GM19238 (cell line): ENCODE data around the gene DSEL.

Experiments
- DNase-seq: peaks from one replicate; pipeline ENCODE4 v3.0.0; 2011; ENCODE audit warnings: low spot score; ENCODE audit not compliant: insufficient read length

The DSEL gene

DNA sequence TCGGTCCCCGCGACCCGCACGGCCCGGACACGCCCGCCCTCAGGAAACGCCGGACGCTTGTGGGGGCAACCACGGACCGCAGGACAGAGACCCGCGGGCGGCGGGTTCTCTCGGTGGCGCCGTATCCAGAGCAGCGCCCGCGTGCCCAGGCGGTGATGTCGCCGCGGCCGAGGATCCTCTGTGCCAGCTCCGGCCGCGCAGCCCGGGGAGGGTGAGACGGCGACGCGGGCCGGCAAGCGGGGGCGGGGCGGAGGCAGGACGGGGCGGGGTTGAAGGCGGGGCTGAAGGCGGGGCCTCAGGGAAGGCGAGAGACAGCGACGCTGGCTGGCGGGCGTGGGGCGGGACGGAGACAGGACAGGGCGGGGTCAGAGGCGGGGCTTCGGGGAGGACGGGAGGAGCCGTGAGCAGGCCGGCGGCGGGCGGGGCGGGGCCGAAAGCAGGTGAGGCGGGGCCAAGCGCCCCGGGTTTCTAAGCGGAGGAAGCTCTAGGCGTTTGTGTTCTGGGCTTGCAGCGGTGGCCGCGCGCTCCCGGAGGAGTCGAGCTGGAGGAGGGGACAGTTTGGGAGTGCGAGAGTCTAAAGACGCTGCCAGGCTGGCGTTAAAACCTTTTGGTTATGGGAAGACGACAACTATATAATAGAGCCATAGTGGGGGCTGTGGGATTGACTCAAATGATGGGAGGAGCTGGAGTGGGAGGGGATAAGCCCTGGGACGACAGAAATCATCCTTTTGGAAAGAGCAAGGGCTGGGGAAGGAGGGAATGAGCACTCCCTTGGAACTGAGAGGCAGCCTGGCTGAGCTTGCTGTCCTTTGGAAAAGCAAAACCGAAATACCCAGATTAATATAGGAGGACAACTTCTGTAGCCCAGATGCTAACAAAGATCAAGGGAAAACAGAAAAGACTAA, at the start of gene DSEL:
Gene DSEL, minus strand, starts transcription at position 182 of the 905 bp plus-strand sequence. CDS start 2,112 bp downstream, outside the sequence.
- DNase-seq = peak; percentile 85

GRCh38 chr18:67553437-67553836, 36.9 kb upstream of the DSEL start:
- DNase-seq = no peak

- DNase-seq = no peak
Measured at GRCh38 chr18:67550872-67551520, 34.5 kb upstream of the DSEL start.

- DNase-seq = no peak
Measured at GRCh38 chr18:67549946-67550345, 33.4 kb upstream of the DSEL start.

DNA sequence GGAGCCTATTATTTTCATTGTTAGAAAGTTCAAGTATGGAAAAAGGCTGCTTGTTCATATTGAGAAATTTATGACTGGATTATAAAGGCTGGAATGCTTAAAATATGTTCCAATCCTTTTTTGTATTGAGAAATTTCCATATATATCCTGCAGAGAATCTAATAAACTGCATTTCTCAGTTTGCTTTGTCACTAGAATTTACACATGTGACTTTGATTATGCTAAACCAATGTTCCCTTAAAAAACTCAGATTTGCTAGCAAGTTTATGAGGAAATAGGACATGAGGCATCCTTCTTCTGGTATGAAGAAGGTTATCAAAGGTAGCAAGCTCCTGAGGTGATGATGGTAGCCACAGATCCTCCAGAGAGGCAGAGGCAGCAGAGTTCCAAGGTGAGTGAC, 29.2 kb upstream of the DSEL start:
- no peak for DNase-seq

DNA sequence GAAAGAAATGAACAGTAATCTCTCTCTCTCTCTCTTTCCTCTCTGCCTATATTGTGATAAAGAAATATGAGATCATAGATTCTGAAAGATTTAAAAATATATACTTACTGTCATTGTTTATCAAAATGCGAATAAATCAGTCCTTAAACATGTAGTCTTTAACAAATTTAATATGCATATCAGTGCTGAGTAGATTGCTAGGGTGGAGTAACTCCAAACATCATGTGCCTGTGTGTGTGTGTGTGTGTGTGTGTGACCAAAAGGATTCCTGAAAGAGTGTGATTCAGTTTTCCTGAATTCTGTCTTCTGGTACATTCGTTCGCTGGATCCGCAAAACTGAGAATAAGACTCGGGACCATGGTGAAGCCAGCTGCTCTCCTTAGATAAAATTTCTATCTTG, 24.0 kb upstream of the DSEL start:
- no peak for DNase-seq

- no peak for DNase-seq
Measured at GRCh38 chr18:67531929-67532328, 15.4 kb upstream of the DSEL start.

DNA sequence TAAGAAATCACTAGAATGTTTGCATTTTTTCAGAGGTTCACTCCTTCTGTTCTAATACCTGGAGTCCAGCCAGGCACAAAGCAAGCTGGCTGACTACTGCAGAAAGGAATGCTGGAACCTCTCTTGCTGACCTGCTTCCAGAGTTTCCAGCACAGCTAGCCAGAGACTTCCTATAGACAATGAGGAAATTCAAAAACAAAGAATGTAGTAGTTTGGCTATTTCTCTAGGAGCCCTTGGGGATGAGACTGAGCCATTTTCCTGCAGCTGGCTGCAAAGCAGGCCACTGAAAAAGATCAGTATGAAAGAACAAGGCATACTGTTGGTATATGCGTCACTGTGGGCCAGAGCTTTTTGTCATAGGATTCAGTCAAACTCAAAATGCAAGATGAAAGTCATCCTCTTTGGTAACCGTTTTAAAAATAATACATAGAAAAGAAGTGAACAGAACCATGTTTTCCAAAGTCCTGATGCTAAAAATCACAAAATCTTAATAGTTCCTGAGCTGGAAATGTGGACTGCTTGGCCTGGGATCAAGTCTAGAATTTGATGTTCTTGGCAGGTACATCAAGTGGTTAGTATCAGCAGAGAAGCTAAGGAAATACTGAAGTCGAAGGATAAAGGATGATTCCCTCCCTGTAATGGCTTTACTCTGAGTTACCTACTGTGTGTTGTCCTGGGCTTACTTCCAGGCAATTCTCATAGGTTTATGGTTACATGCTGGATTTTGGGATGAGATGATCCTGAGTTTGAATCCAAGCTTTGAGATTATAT, 9.0 kb upstream of the DSEL start:
- no peak for DNase-seq

- DNase-seq = no peak
Measured at GRCh38 chr18:67520351-67520921, 3.9 kb upstream of the DSEL start.

DNA sequence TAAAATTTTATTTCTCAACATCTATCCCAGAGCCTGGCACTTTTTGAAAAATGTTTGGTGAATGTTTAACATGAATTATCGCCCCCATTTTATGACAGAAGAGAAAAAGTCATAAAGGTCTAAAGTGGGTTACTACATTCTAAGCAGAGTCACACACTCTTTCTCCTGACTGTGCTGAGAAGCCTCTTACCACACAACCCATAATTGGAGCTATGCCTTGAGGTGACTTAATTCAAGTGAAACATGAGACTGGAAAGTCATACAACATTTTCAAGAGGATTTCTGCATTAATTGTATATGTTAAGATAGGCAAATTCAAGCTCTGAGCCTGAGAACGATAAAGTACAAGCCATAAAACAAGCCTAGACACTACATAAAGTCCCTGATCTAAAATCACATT, 3.1 kb upstream of the DSEL start:
- DNase-seq = no peak

GRCh38 chr18:67518566-67518965, 2.0 kb upstream of the DSEL start:
- DNase-seq = no peak

DNA sequence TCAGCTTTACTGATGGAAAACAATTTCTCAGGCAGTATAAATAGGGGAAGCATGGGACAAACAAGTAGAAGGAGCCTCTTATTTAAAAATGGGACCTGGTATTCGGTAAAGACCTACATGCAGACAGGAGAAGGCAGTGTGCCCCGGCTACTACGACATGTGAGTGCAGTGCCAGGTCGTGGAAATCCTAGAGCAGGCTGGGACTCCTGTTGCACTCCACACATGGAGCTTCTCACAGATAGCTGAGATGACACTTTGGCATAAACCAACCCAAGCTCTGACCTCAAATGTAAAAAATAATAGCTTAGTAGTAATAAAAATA, 885 bp upstream of the DSEL start:
- no peak for DNase-seq

- DNase-seq = peak; percentile 35
Measured at GRCh38 chr18:67515942-67516538, 480 bp downstream of the DSEL start.

- DNase-seq = no peak
Measured at GRCh38 chr18:67514901-67515540, 1.5 kb downstream of the DSEL start.

- DNase-seq = no peak
Measured at GRCh38 chr18:67514465-67514864, 2.1 kb downstream of the DSEL start.

GRCh38 chr18:67513280-67513679, 3.2 kb downstream of the DSEL start:
- DNase-seq = no peak

- no peak for DNase-seq
Measured at GRCh38 chr18:67511840-67512239, 4.7 kb downstream of the DSEL start.

DNA sequence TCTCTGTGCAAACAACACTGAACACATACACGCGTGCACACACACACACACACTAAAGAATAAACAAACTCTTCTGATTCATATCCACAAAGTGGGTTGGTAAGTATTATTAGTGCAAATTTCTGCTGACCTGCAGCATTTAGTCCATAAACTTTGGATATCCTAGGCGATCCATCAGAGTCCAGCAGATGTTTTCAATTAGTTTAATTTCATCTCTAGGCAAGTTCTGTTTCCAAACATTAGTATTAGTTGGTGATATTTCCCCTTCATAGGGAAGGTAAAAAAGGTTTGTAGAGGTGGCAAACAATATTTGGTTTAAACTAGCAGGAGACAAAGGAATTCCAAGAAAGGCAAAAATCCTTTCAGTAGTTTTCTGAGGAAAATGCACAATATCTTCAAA, 5.7 kb downstream of the DSEL start:
- no peak for DNase-seq

DNA sequence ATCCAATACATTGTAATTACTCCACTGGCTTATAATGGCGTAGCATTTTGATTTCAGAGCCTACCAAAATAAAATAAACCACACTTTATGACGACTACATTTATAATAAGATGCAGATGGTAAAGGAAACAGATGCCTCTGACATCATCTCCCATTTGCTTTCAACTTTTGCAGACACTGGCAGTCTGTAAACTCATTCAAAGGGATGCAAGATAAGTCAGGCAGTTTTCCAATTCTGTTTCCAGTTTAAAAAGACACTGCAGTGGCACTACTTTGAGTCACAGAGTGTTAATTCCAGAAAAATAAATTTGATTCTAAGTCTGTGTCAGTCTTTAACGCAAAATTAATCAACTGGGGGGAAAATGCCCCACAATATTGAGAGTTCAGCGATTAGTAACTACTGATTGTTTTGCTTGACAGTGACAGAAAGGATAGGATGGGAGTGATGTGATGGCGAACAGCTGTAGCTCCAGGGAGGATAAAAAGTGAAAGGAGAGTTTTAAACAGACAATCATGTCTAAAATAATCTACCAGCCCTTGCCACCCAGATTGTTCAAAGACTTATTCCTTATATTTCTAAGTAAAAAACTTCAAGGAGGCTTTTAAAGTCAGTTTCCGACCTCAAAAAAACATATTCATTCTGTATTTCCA, 6.7 kb downstream of the DSEL start:
- DNase-seq = no peak

- DNase-seq = no peak
Measured at GRCh38 chr18:67508146-67508545, 8.4 kb downstream of the DSEL start.
